Measurements from ENCODE around the gene SZT2. TPM values are rescaled to one million over a fixed set of nuclear protein-coding genes. Genes with fewer than 3 reads are reported as not detected.

The SZT2 gene
- total and polyA plus RNA-seq, 10 of the 15 experiments (the other 5 are each of a cell fraction or from before 2014, with no cell fraction given) = 1.4 to 38.3 (median 12.7) TPM

DNA sequence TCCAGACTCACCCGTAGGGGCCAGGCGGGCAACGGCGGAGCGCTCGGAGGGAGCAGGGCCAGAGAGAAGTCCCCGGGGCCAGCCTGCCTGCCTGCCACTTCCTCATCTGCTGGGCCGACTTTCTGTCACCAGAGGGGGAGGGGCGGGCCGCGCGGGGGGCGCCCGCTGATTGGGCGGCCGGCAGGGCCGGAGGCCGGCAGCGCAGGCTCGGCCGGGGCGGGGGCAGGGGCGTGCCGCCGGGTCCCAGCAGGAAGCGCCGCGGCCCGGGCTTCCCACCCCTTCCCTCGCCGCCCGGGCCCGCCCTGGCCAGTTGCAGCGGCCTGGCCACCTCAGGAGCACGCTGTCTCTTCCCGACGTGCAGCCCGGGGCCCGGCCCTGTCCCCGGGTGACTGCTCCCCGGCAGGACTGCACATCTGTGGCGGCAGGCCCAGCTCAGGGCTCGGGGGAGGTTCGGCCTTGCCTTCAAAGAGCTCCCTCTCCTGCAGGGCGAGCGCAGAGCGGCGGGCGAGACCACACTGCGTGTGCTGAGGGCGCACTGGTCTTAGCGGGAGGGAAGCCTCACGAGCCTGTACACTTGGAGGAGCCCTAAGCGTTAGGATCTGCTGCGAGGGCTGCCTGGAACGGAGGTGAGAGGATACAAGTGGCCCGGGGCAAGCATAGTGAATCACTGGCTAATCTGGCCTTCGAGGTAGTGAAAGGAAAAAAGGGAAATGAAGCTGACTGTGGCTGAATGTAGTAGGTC lies 21.6 kb upstream of the SZT2 start, which contains the start of gene ELOVL1 (continued):
- TF ChIP-seq, protein P1, sequence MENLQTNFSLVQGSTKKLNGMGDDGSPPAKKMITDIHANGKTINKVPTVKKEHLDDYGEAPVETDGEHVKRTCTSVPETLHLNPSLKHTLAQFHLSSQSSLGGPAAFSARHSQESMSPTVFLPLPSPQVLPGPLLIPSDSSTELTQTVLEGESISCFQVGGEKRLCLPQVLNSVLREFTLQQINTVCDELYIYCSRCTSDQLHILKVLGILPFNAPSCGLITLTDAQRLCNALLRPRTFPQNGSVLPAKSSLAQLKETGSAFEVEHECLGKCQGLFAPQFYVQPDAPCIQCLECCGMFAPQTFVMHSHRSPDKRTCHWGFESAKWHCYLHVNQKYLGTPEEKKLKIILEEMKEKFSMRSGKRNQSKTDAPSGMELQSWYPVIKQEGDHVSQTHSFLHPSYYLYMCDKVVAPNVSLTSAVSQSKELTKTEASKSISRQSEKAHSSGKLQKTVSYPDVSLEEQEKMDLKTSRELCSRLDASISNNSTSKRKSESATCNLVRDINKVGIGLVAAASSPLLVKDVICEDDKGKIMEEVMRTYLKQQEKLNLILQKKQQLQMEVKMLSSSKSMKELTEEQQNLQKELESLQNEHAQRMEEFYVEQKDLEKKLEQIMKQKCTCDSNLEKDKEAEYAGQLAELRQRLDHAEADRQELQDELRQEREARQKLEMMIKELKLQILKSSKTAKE (IDR thresholded peaks at IDR 0.05; ENCODE audit: low read depth, poor library complexity, severe bottlenecking) = no peak
- TF ChIP-seq ZNF274 (IDR thresholded peaks at IDR 0.05; ENCODE audit: insufficient read depth, insufficient read length) = no peak
- TF ChIP-seq SPI1 (IDR thresholded peaks at IDR 0.05; ENCODE audit: borderline replicate concordance, insufficient read depth, low read depth, low read length) = peak; percentile 89
- TF ChIP-seq CTCF (IDR thresholded peaks at IDR 0.05 in 2 of 3, conservative IDR thresholded peaks at IDR 0.05 in 1 of 3; ENCODE audit: control insufficient read depth in 2 of 3, extremely low read depth in 1 of 3, insufficient read depth in 1 of 3, low read depth in 3 of 3, low read length in 3 of 3) = peak in 2 of 3 experiments; percentile 24 to 43; a peak in 4 of 6 replicates
- no peak for TF ChIP-seq MTA3 (IDR thresholded peaks at IDR 0.05; ENCODE audit: borderline replicate concordance, low read length)
- TF ChIP-seq, protein P2, sequence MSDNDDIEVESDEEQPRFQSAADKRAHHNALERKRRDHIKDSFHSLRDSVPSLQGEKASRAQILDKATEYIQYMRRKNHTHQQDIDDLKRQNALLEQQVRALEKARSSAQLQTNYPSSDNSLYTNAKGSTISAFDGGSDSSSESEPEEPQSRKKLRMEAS (IDR thresholded peaks at IDR 0.05; ENCODE audit: low read depth, low read length) = no peak; the same call in none of the 2 replicates
- TF ChIP-seq, protein P3, sequence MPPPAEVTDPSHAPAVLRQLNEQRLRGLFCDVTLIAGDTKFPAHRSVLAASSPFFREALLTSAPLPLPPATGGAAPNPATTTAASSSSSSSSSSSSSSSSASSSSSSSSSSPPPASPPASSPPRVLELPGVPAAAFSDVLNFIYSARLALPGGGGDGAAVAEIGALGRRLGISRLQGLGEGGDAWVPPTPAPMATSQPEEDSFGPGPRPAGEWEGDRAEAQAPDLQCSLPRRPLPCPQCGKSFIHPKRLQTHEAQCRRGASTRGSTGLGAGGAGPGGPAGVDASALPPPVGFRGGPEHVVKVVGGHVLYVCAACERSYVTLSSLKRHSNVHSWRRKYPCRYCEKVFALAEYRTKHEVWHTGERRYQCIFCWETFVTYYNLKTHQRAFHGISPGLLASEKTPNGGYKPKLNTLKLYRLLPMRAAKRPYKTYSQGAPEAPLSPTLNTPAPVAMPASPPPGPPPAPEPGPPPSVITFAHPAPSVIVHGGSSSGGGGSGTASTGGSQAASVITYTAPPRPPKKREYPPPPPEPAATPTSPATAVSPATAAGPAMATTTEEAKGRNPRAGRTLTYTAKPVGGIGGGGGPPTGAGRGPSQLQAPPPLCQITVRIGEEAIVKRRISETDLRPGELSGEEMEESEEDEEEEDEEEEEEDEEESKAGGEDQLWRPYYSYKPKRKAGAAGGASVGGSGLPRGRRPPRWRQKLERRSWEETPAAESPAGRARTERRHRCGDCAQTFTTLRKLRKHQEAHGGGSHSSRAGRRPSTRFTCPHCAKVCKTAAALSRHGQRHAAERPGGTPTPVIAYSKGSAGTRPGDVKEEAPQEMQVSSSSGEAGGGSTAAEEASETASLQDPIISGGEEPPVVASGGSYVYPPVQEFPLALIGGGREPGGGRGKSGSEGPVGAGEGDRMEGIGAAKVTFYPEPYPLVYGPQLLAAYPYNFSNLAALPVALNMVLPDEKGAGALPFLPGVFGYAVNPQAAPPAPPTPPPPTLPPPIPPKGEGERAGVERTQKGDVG (CRISPR knock-in tag; IDR thresholded peaks at IDR 0.05) = no peak
- TF ChIP-seq NKRF (conservative IDR thresholded peaks at IDR 0.05) = peak; percentile 89
- 0 out of 2 replicates have a peak, but pooled peaks have one; percentile 15 for TF ChIP-seq EED (IDR thresholded peaks at IDR 0.05; ENCODE audit: low read depth)
- no peak for TF ChIP-seq KAT2A (conservative IDR thresholded peaks at IDR 0.05; ENCODE audit: control insufficient read depth, low read depth, low read length)
- no peak for TF ChIP-seq SMAD1 (IDR thresholded peaks at IDR 0.05; ENCODE audit: low read depth, partially characterized antibody)
- no peak for TF ChIP-seq MEF2B (IDR thresholded peaks at IDR 0.05; ENCODE audit: partially characterized antibody, poor library complexity, severe bottlenecking)
- no peak for TF ChIP-seq NRF1 (conservative IDR thresholded peaks at IDR 0.05; ENCODE audit: low read depth, low read length)
- no peak for TF ChIP-seq EP300 (IDR thresholded peaks at IDR 0.05; ENCODE audit: borderline replicate concordance in 1 of 2, control insufficient read depth in 1 of 2, low read depth in 2 of 2, low read length in 2 of 2)

Measured in GM12878 (cell line).